ENCODE measurements around the gene PAOX.
"Not testable (repeated sequence)": the region's sequence is repeated elsewhere in the genome, so short reads cannot be mapped to it uniquely, and the experiment has no call there.

Gene PAOX

DNA sequence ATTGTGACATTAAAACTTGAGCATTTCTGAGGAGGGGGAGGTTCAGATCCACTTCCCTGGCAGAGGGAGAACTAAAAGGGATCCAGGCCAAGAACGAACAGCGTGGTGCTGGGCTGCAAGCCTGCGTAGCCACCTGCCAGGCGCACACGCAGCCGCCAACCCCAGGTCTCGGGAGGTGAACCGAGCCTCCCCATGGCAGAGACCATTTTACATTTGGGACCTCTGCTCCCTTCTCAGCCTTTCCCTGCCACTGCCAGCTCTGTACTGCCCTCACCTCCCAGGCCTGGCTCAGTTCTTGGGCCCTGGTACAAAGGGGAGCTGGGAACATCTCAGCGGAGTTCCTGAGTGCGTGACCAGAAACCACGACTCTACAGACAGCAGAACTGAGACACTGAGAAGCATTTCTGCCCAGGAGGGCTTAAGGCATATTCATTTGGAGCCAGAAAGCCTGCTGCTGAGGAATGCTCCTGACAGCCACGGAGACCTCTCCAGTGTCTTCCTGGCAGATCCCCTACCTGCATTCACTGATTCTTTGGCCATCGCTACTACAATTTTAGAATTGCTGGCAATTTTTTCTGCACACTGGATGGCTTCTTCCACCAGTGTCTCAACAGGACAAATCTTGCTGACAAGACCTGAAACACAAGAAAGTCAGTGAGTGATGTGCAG lies 13.5 kb upstream of the PAOX start:
- DNase-seq, result no peak

DNA sequence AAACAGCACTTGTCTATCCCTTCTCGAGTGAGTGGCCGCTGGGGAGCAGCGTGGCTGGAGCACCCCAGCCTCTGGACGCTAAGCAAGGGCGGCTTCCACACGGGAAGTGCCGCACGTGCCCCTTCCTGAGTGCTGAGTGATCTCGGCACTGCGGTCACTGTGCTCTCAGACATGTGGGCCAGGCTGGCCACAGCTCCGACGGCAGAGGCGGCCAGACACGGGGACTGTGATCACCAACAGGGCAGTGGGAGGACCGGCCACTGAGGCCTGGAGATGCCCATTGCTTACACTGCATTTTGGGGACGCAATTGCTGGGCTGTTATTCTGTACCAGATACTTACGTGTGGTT lies 13.0 kb upstream of the PAOX start:
- DNase-seq, result no peak

DNA sequence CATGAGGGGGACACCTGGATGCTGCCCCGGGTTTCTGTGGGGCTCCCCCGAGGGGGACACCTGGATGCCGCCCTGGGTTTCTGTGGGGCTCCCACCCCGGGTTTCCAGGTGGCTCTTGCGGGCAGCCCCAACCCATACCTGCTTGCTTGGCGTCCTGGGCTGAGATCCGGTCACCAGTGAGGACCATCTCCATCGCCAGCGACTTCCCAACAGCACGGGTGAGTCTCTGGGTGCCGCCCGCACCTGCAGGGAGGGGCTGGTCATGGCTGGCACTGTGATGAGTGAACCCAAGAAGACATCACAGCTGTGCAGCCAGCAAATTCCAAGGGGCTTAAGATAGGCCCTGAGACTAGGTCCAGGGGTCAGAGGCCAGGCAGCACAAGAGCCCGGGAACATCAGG lies 12.3 kb upstream of the PAOX start:
- DNase-seq, result no peak

DNA sequence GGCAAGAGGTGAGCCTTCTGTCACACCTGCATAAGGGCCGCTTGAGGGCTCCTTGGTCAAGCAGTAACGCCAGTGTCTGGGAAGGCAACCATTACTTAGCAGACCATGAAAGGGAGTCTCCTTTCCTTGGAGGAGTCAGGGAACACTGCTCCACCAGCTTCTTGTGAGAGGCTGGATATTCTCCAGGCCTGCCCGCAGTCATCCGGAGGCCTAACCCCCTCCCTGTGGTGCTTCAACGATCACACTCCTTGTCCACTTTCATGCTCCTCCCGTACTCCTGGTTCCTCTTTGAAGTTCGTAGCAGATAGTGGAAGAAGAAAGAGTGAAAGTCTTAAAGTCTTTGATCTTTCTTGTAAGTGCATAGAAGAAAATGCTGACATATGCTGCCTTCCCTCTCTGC lies 11.6 kb upstream of the PAOX start:
- DNase-seq, result not testable (repeated sequence)

DNA sequence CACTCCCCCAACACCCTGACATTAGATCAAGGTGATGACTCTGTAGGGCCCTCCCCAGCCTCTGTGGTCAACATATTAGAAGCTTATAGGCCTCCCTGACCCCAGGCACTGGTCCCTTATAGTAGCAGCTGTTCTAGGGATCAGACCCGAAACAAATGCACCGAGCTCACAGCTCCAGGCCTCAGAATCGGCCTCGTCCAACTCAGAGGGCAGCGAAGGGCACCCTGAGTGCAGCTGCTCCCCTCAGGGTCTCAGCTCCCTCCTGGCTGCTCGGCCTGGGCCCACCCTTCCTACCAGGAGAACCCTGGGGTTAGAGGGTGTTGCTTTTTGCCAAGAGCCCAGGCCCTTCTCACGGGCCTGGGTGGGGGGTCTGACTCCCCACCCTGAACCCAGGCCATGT lies 10.9 kb upstream of the PAOX start:
- no peak for DNase-seq

DNA sequence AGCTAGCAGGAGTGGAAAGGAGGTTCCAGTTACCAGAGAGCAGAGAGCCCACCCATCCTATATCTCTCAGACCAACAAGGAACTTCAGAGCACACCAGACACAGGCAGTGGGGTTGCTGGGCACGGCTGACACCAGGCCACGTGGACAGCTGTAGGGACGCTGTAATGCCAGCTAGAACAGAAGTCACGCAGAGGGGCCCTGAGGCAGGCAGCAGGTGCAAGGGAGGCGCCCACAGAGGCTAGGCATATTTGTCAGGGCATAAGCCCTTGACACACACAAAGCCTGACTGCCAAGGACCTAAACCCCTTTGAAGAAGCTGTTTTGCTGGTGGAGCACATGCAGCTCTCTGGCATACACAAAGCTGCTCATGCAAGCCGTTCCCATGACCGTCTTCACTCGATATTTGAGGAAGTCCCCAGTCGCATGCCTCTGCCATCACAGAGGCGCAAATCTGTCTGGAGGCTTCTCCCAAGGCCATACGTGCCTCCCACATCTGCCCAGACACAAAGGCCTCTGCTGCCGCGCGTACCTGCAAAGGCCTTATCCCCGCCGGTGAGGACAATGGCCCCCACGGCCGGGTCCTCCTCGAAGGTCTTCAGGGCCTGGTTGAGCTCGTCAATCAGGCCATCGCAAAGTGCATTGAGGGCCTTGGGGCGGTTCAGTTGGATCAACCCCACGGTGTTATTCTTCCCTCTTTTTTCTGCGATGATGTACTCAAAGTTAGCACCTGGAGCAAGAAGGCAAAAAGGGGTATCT lies 8.9 kb upstream of the PAOX start:
- no peak for DNase-seq

DNA sequence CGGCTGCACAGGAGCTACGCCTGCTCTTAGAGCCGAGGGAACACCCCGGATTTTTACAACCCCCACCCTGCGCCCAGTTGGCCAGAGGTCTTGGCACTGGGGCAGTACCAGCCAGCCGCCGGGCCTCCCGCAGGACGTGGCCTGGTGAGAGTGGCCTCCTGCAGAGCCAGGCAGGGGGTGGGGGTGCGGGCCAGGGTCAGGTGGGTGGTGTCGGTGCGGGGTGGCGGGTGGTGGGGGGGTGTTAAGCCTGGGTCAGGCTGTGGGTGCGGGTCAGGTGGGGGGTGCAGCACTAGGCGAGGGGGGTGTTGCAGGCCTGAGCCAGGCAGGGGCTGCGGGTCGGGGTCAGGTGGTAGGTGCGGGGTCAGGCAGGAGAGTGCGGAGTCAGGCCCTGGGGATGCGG lies 6.6 kb upstream of the PAOX start:
- DNase-seq, result no peak

DNA sequence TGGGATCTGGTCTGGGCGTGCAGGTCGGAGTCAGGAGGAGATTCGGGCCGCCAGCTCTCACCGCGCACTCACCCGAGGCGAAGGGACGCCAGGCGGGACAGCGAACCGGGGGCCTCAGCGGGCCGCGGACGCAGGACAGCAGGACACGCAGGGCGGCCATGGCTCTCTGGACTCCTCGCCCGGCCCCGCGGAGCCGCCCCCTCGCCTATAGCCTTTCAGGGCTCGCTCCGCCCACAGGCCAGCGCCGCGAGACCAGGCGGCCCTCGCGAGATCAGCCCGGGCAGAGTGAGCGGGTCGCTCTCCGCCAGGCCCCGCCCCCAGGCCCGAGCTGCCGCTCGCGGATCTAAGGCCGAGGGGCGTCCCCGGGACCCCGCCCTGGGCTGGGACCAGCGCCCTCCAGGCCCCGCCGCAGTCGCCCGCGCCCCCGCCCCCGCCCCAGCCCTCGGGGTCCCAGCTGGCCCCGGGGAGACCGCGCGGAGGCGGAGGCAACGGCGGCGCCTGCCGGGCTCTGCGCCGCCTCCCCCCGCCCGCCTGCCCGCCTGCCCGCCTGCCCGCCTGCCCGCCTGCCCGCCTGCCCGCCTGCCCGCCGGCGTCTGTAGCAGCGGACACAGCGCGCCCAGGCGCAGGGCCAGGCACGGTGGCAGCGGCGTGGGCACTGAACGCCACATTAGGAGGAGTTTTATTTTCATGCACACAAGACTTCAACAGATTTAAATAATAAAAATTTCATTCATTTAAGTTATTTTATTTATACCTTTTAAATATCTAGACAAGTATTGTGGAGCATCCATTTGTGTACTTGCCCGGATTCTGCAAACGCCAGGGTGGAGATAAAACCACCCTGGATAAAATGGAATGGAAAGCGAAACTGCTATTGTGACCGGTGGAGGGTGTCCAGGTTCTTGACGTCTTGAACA lies 5.6 kb upstream of the PAOX start, which contains the start of gene ECHS1:
Gene ECHS1 (minus strand): TSS at position 181 of the 917 bp plus-strand sequence. CDS start 21 bp downstream, at position 160.
- DNase-seq, result peak; percentile 93

DNA sequence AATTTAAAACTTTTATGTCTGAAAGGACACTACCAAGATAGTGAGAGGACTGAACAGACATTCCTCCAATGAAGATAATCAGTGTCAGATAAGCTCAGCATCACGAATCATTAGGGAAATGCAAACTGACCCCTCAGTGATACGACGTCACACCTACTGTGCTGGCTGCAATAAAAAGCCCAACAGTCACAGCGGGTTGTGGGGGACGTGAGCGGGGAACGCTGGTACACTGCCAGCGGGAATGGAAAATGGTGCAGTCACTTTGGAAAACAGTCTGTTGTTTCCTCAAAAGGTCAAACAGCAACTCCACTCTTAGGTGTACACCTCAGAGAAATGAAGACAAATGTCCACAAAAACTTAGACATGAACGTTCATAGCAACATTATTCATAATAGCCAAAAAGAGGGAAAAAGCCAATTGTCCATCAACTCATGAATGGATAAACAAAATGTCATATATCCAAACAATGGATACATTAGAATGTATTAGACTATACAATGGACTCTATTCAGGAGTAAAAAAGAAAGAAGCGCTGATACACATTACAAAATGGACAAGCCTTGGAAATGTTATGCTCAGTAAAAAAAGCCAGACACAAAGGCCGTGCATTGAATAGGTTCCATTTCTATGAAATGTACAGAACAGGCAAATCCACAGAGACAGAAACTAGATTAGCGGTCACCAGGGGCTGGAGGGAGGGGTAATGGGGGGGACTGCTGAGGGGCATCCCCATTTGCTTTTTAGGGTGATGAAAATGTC lies 3.5 kb upstream of the PAOX start:
- DNase-seq, result no peak

DNA sequence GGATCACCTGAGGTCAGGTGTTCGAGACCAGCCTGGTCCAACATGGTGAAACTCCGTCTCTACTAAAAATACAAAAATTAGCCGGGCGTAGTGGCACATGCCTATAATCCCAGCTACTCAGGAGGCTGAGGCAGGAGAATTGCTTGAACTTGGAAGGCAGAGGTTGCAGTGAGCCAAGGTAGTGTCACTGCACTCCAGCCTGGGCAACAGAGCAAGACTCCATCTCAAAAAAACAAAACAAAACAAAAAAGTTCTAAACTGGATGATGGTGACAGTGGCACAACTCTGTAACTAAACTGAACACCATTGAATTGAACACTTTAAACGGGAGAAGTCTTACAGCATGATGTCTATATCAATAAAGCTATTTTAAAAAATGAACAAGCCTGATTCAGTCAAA lies 2.9 kb upstream of the PAOX start:
- DNase-seq, result not testable (repeated sequence)

DNA sequence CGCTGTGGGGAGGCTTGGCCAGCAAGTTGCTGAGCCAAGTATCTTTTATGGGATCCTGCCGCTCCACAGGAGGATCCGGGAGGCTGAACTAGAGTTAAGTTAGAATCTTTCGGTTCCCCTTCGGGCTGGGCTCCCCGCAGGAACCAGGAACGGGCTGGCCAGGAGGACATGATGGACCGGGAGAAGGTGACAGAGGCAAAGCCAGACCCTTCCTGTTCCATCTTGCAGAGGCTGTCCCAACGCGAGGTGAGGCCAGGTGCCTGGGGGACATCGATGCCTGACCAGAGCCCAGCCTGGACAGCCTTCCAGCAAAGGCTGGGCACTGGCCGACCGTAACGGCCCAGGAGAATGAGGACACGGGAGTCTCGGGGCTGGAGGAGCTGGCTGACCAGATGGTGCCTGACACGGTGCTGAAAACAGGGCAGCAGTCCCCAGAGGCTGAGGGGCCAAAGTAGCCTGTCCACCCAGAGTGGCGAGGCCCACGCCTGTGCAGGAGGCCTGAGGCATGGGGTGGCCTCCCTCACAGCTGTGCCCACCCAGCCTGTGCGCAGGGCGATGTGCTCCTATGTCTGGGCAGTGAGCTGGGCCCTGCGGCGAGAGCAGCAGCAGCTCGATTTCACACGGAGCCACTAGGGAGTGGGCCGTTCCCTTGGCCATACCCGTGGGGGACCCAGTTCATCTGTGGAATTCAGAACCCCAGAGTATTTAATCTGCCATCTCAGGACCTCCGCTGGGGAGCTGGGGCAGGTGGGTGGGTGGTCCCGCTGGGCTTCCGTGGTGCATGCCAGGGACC lies 1.8 kb upstream of the PAOX start:
- no peak for DNase-seq

DNA sequence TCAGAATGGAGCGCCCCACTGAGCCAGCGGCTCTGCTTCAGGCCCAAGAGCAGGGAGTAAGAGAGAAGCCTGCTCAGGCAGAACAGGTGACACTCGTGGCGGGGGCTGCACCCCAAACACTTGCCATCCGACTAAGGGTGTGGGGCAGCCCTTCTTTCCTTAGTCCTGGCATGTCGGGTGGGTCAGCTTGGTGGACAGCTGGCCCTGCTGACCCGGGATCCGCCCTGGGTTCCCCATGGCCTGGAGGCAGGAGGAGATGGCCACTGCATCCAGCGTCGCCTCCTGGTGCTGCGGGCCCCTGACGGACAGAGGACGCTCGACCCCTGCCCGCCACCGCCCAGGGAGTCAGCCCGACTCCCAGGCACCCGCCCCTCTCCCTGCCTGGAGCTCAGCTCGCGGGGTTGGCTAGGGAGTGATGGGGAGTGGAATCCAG lies 1.2 kb upstream of the PAOX start:
- DNase-seq, result no peak

DNA sequence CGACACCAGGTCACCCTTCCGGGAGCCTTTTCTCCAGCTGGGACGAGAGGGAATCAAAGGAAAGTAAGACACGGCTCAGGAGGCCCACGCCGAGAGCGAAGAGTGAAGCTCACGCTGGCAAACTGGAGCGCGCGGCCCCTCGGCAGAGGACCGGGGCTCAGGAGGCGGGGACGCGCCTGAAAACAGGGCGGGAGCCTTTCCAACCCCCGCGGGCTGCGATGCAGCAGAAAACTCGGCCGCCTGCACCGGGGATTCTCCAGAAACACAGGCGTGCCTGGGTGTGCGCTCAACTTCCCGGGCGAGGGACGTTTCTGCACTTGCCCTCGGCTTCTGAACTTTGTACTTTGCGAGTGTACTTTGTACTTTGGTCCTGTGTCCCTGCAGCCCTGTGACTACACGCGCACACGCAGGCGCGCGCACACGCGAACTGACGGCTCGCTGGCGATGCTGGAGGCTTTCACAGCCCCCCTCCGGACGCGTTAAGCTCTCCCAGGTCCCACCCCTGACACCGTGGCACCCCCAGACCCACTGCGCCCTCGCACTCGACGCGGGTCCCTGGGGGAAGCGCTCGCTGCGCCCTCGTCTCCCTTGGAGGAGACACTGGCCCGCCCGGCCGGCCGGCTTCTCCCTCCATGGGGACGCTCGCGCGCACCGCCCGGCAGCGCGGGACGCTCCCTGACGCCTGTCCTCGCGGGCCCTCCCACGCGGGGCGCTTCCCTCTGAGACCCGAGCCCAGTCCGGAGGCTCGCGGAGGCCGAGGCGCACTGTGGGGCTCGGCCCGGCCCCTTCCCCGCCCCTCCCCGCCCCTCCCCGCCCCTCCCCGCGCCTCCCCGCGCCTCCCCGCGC lies 588 bp upstream of the PAOX start:
- DNase-seq, result peak; percentile 60

DNA sequence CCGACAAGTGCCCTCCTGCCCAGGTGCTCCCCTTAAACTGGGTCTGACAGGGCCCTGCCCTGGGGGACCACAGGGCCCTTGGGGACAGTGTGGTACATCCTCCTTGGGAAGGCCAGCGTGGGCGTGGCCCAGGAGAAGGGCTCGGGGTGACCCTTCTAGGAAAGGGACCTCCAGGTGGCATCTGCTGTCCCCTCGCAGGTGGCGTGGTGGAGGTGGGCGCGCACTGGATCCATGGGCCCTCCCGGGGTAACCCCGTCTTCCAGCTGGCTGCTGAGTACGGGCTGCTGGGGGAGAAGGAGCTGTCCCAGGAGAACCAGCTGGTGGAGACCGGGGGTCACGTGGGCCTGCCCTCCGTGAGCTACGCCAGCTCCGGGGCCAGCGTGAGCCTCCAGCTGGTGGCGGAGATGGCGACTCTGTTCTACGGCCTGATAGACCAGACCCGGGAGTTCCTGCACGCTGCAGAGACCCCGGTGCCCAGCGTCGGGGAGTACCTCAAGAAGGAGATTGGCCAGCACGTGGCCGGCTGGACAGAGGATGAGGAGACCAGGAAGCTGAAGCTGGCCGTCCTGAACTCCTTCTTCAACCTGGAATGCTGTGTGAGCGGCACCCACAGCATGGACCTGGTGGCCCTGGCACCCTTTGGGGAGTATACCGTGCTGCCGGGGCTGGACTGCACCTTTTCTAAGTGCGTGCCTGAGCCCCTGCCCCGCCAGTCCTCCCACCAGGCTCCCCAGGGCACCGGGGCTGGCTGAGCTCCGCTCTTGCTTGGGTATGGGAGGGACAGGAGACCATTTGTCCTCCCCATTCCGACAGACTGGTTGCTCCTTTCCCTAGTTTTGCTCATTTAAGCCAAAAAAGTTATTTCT lies 972 bp downstream of the PAOX start:
- DNase-seq, result no peak

DNA sequence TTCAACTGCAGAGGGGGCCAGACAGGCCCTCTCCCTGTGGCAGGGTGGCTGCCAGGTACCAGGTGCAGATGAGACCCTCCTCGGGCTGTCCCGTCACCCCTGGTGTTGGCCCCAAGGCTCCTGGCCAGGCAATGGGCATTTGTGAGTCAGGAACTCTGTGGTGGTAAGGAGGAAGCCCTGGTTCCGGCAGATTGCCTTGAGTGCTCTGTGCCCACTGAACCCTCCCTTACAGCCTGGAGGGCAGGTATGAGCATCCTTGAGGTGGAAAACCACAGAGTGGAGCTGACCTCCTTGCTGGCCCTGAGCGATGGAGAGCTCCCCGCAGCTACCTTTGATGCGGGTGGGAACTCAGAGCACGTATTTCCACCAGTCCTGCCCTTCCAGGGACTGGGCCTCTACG lies 2.0 kb downstream of the PAOX start:
- no peak for DNase-seq

DNA sequence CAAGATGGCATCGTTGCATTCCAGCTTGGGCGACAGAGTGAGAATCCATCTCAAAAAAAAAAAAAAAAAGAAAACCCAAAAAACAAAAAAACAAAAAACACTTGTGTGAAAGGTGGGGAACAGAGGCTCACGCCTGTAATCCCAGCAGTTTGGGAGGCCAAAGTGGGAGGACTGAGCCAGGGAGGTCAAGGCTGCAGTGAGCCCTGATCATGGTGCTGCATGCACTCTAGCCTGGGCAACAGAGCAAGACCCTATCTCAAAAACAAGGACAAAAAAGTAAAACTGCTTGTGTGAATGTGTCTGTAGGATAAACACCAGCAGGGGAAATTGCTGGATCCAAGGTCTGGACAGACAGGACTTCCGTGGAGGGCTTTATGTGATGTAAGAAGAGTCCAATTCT lies 4.5 kb downstream of the PAOX start:
- DNase-seq, result no peak

DNA sequence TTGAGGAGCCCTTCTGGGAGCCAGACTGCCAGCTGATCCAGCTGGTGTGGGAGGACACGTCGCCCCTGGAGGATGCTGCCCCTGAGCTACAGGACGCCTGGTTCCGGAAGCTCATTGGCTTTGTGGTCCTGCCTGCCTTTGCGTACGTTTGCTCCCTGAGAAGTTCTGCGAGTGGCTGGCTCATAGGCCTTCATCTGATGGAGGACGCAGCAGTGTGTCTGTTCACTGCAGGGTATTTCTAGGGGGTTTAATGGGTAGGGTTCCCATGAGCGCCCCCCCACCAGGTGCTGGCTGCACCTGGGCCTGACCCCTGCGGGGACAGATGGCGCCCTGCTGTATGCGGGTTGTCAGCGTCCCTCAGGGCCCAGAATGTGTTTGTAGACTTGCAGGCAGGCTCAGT lies 5.0 kb downstream of the PAOX start:
- no peak for DNase-seq

DNA sequence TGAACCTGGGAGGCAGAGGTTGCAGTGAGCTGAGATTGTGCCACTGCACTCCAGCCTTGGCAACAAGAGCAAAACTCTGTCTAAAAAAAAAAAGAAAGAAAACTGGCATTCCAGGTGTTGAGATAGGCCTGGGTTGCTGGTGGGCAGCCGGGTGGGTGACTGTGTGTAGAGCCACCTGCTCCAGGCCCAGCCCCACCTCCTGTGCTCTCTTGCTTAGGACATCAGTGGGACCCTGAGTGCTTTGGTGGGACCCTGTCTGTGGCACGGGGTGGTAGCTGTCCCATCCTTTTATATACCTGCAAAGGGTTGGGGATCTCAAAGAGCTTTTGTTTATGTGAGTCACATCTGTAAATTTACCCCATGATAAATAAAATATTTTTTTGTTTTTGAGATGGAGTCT lies 6.2 kb downstream of the PAOX start:
- no peak for DNase-seq

DNA sequence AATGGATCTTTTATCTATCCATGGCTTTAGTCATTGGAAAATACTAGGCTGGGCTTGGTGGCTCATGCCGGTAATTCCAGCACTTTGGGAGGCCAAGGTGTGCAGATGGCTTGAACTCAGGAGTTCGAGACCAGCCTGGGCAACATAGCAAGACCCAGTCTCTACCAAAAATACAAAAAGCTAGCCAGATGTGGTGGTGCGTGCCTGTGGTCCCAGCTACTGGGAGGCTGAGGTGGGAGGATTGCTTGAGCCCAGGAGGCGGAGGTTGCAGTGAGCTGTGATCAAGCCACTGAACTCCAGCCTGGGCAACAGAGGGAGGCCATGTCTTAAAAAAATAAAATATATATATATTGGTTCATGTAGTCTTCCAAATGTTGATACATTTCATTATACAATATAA lies 7.9 kb downstream of the PAOX start:
- not testable (repeated sequence) for DNase-seq

All from CD4-positive, alpha-beta T cell treated with Interleukin-12 subunit alpha and Interleukin-12 subunit beta, for 1 hour (primary cell).